HL-60/S4 treated with retinoic acid at 250 ng/mL for 4 days and 3 days (cell line): ENCODE measurements around the gene HEXIM1.

Experiments
- in situ Hi-C: fragments of 300-500 bp; cut with MboI; formaldehyde crosslinking; loops from 2 replicates; pipeline ENCODE4 v1.7.0; 2022; ENCODE audit warnings: low sequenced_read_pairs

HEXIM1 gene

GRCh38 chr17:45168991-45169752 is 20.9 kb downstream of the HEXIM1 start:
- in situ Hi-C loops = no loop called here

- in situ Hi-C loops = no loop called here
Measured at GRCh38 chr17:45170280-45170930, 22.1 kb downstream of the HEXIM1 start.

GRCh38 chr17:45170931-45171337 is 22.7 kb downstream of the HEXIM1 start:
- in situ Hi-C loops = no loop called here

- in situ Hi-C loops = no loop called here
Measured at GRCh38 chr17:45171338-45172231, 23.3 kb downstream of the HEXIM1 start.

- in situ Hi-C loops = no loop called here
Measured at GRCh38 chr17:45172232-45172540, 23.9 kb downstream of the HEXIM1 start.

- in situ Hi-C loops = no loop called here
Measured at GRCh38 chr17:45172541-45173286, 24.4 kb downstream of the HEXIM1 start.

GRCh38 chr17:45175759-45176115 is 27.5 kb downstream of the HEXIM1 start:
- in situ Hi-C loops = no loop called here

- in situ Hi-C loops = no loop called here
Measured at GRCh38 chr17:45177563-45177962, 29.3 kb downstream of the HEXIM1 start.

GRCh38 chr17:45184144-45184543 is 35.9 kb downstream of the HEXIM1 start:
- in situ Hi-C loops = no loop called here

GRCh38 chr17:45186801-45187354 is 38.6 kb downstream of the HEXIM1 start:
- in situ Hi-C loops = no loop called here

- in situ Hi-C loops = no loop called here
Measured at GRCh38 chr17:45189009-45189408, 40.7 kb downstream of the HEXIM1 start.

- in situ Hi-C loops = no loop called here
Measured at GRCh38 chr17:45190503-45191255, 42.4 kb downstream of the HEXIM1 start.

GRCh38 chr17:45195424-45195823 is 47.1 kb downstream of the HEXIM1 start:
- in situ Hi-C loops = no loop called here

- in situ Hi-C loops = no loop called here
Measured at GRCh38 chr17:45197108-45197507, 48.8 kb downstream of the HEXIM1 start.

- in situ Hi-C loops = no loop called here
Measured at GRCh38 chr17:45197555-45198334, 49.5 kb downstream of the HEXIM1 start.

GRCh38 chr17:45200701-45201100 is 52.4 kb downstream of the HEXIM1 start:
- in situ Hi-C loops = no loop called here

GRCh38 chr17:45201457-45201856 is 53.2 kb downstream of the HEXIM1 start:
- in situ Hi-C loops = no loop called here
